DOHH2 (cell line): ENCODE measurements around the gene KCNIP4.

Experiments used
- H3F3A ChIP-seq: fragments of 200-600 bp; sonication (generic), shearing (Covaris generic); 2 replicates; pipeline ENCODE4 v1.6.0; 2016; ENCODE audit warnings: antibody characterized with exemption, mild to moderate bottlenecking; ENCODE audit not compliant: control insufficient read depth, insufficient read depth
- H3K27ac ChIP-seq: fragments of 200-600 bp; sonication (generic); 2 replicates; pipeline ENCODE4 v1.5.1; 2014; ENCODE audit warnings: low read depth, mild to moderate bottlenecking, low read length, moderate library complexity
- H3K27me3 ChIP-seq: fragments of 200-600 bp; sonication (generic); 2 replicates; pipeline ENCODE4 v1.6.1; 2014; ENCODE audit warnings: mild to moderate bottlenecking, low read length, mixed read lengths; ENCODE audit not compliant: control insufficient read depth
- H3K36me3 ChIP-seq: fragments of 200-600 bp; sonication (generic); 2 replicates; pipeline ENCODE4 v1.6.1; 2014; ENCODE audit warnings: mild to moderate bottlenecking, low read length, moderate library complexity, mixed read lengths; ENCODE audit not compliant: control insufficient read depth
- H3K4me1 ChIP-seq: fragments of 200-600 bp; sonication (generic); 2 replicates; pipeline ENCODE4 v1.6.1; 2014; ENCODE audit warnings: mild to moderate bottlenecking, low read length, mixed read lengths; ENCODE audit not compliant: control insufficient read depth
- H3K4me2 ChIP-seq: fragments of 200-600 bp; sonication (generic); 2 replicates; pipeline ENCODE4 v1.6.0; 2014; ENCODE audit warnings: mild to moderate bottlenecking, low read length, moderate library complexity
- H3K4me3 ChIP-seq: fragments of 200-600 bp; sonication (generic); 2 replicates; pipeline ENCODE4 v1.5.1; 2014; ENCODE audit warnings: mild to moderate bottlenecking, low read length, mixed read lengths
- H3K79me2 ChIP-seq: fragments of 200-600 bp; sonication (generic); 2 replicates; pipeline ENCODE4 v1.6.1; 2014; ENCODE audit warnings: mild to moderate bottlenecking, low read length, mixed read lengths; ENCODE audit not compliant: control insufficient read depth
- H3K9me2 ChIP-seq: fragments of 200-600 bp; sonication (generic); replicated peaks from 2 replicates; pipeline ENCODE4 v1.6.1; 2014; ENCODE audit warnings: mild to moderate bottlenecking, low read length, mixed read lengths; ENCODE audit not compliant: control insufficient read depth
- H3K9me3 ChIP-seq: fragments of 200-600 bp; sonication (generic); 2 replicates; pipeline ENCODE4 v1.6.1; 2014; ENCODE audit warnings: antibody characterized with exemption, low read length, mixed read lengths; ENCODE audit not compliant: control insufficient read depth, insufficient read depth
- H4K20me1 ChIP-seq: fragments of 200-600 bp; sonication (generic); 2 replicates; pipeline ENCODE4 v1.6.0; 2014; ENCODE audit warnings: low read depth, mild to moderate bottlenecking, antibody characterized with exemption, low read length, moderate library complexity; ENCODE audit not compliant: control insufficient read depth, insufficient read depth
- CTCF ChIP-seq: fragments of 200-600 bp; sonication (generic); IDR thresholded peaks from one replicate; pipeline ENCODE4 v1.5.1; 2014; ENCODE audit warnings: antibody characterized with exemption, mild to moderate bottlenecking, low read depth, low read length; ENCODE audit not compliant: poor library complexity, severe bottlenecking
- EZH2phosphoT487 ChIP-seq: fragments of 200-600 bp; sonication (generic); IDR thresholded peaks from 2 replicates; pipeline ENCODE4 v1.6.1; 2017; ENCODE audit warnings: borderline replicate concordance, mild to moderate bottlenecking, antibody characterized with exemption, low read length, moderate library complexity, mixed read lengths

KCNIP4 gene

GRCh38 chr4:20960291-20960690 lies 988.3 kb downstream of the KCNIP4 start:
- H3K4me3 ChIP-seq, result no peak overlapping the region

GRCh38 chr4:20954541-20954940 lies 994.0 kb downstream of the KCNIP4 start:
- no peaks in the 10 kb centered on the region for H3K9me3 ChIP-seq
- H3K9me2 ChIP-seq, result no peaks in the 10 kb centered on the region
- H4K20me1 ChIP-seq, result no peaks in the 10 kb centered on the region
- H3F3A ChIP-seq, result no peaks in the 10 kb centered on the region
- H3K27me3 ChIP-seq, result no peaks in the 10 kb centered on the region
- no peak overlapping the region for H3K27ac ChIP-seq
- H3K4me1 ChIP-seq, result no peaks in the 10 kb centered on the region
- no peaks in the 10 kb centered on the region for H3K79me2 ChIP-seq
- H3K36me3 ChIP-seq, result no peaks in the 10 kb centered on the region
- H3K4me2 ChIP-seq, result no peak overlapping the region
- TF ChIP-seq CTCF (no peak), EZH2phosphoT487 (no peak)
- H3K4me3 ChIP-seq, result no peak overlapping the region

More at GRCh38 chr4:20960291-20960690, 988.3 kb downstream of the KCNIP4 start:
- H3K27me3 ChIP-seq, result no peaks in the 10 kb centered on the region
- H3K9me3 ChIP-seq, result no peaks in the 10 kb centered on the region
- no peak overlapping the region for H3K4me2 ChIP-seq
- TF ChIP-seq CTCF, result no peak
- no peak for TF ChIP-seq EZH2phosphoT487
- H3K27ac ChIP-seq, result no peak overlapping the region
- H4K20me1 ChIP-seq, result no peaks in the 10 kb centered on the region
- no peaks in the 10 kb centered on the region for H3K36me3 ChIP-seq
- no peaks in the 10 kb centered on the region for H3K9me2 ChIP-seq
- no peaks in the 10 kb centered on the region for H3K79me2 ChIP-seq
- H3K4me1 ChIP-seq, result no peaks in the 10 kb centered on the region
- no peaks in the 10 kb centered on the region for H3F3A ChIP-seq

GRCh38 chr4:20944961-20945360 lies 1003.6 kb downstream of the KCNIP4 start:
- Histone ChIP-seq H3K36me3 (no peaks in the 10 kb centered on the region), H3K9me2 (no peaks in the 10 kb centered on the region), H3K4me3 (no peak overlapping the region), H3K9me3 (no peaks in the 10 kb centered on the region), H4K20me1 (no peaks in the 10 kb centered on the region), H3K79me2 (no peaks in the 10 kb centered on the region), H3K4me2 (no peak overlapping the region), H3K4me1 (no peaks in the 10 kb centered on the region), H3F3A (no peaks in the 10 kb centered on the region), H3K27me3 (no peaks in the 10 kb centered on the region), H3K27ac (no peak overlapping the region)
- TF ChIP-seq EZH2phosphoT487, result no peak
- TF ChIP-seq CTCF, result no peak

GRCh38 chr4:20944451-20944850 lies 1004.1 kb downstream of the KCNIP4 start:
- H3K4me2 ChIP-seq, result no peak overlapping the region
- no peaks in the 10 kb centered on the region for H4K20me1 ChIP-seq
- no peak overlapping the region for H3K27ac ChIP-seq
- H3K79me2 ChIP-seq, result no peaks in the 10 kb centered on the region
- H3K9me2 ChIP-seq, result no peaks in the 10 kb centered on the region
- H3F3A ChIP-seq, result no peaks in the 10 kb centered on the region
- H3K36me3 ChIP-seq, result no peaks in the 10 kb centered on the region
- H3K4me3 ChIP-seq, result no peak overlapping the region
- H3K4me1 ChIP-seq, result no peaks in the 10 kb centered on the region
- TF ChIP-seq EZH2phosphoT487 (no peak), CTCF (no peak)
- no peaks in the 10 kb centered on the region for H3K9me3 ChIP-seq
- no peaks in the 10 kb centered on the region for H3K27me3 ChIP-seq
